ENCODE data around the gene WDR3. TPM values are rescaled to one million over a fixed set of nuclear protein-coding genes. Genes with fewer than 3 reads are reported as not detected.

Gene WDR3
- total and polyA plus RNA-seq, 2 donors (not counting 1 experiment from before 2014, with no cell fraction given), result 5.5 to 18.5 TPM

DNA sequence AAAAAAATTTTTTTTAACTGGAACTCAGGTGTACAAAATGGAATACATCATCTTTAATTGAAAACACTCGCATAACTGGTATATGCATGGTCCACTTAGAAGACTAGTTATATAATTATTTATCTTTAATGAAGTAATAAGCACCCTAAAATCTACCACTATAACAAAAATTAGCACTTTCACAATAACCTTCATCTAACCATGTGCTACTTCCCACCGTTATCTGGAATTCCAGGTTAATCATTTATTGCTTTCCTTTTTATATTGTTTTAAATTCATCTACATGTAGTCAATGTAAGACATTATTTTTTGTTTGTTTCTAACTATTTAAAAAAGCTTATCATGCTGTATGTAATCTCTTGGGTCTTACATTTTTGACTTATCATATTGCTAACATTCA lies 39.1 kb upstream of the WDR3 start:
- Mint-ChIP-seq H3K4me3 (no peak overlapping the region), H3K27ac (no peak overlapping the region), H3K4me1 (no peaks in the 10 kb centered on the region), H3K9me3 (ENCODE audit: insufficient read depth) (no peaks in the 10 kb centered on the region), H3K27me3 (no peaks in the 10 kb centered on the region)
- Histone ChIP-seq H3K27ac (ENCODE audit: low read length in 2 of 2) (no peak overlapping the region), H3K36me3 (replicated peaks in 1 of 2; ENCODE audit: control extremely low read depth in 1 of 2, control insufficient read depth in 1 of 2, extremely low read depth in 1 of 2, insufficient read depth in 2 of 2, low read length in 1 of 2) (peaks cover 11 to 19% of the 10 kb centered on the region in 2 experiments), H4K20me1 (ENCODE audit: control insufficient read depth, insufficient read depth, low read length, poor library complexity, severe bottlenecking) (no peaks in the 10 kb centered on the region), H2AFZ (ENCODE audit: insufficient read depth, low read depth, low read length, poor library complexity, severe bottlenecking) (no peak overlapping the region), H3K9me3 (ENCODE audit: control extremely low read depth in 1 of 3, control insufficient read depth in 2 of 3, insufficient read depth in 1 of 3, low read length in 2 of 3) (no peaks in the 10 kb centered on the region), H3K79me2 (ENCODE audit: control insufficient read depth, insufficient read depth, low read length) (no peaks in the 10 kb centered on the region), H3K4me2 (replicated peaks; ENCODE audit: low read depth, low read length, poor library complexity, severe bottlenecking) (no peak overlapping the region), H3K4me3 (ENCODE audit: control extremely low read depth in 1 of 5, extremely low read depth in 1 of 5, insufficient read depth in 1 of 5, low read depth in 2 of 5, low read length in 4 of 5) (no peak overlapping the region), H3K9ac (ENCODE audit: low read length) (no peak overlapping the region), H3K4me1 (ENCODE audit: control insufficient read depth in 2 of 2, insufficient read depth in 2 of 2, low read length in 2 of 2) (no peaks in the 10 kb centered on the region), H3K27me3 (replicated peaks in 1 of 4; ENCODE audit: control extremely low read depth in 1 of 4, control insufficient read depth in 3 of 4, insufficient read depth in 4 of 4, low read length in 3 of 4) (no peaks in the 10 kb centered on the region)
- DNase-seq (no peak), ATAC-seq (ENCODE audit: low read depth) (no peak)
- ChIA-PET POLR2A (no interaction called here), CTCF (no interaction called here)
- no CpG with 5 or more reads among the region's 2 CpGs for WGBS (ENCODE audit: insufficient coverage)
- TF ChIP-seq EZH2 (IDR thresholded peaks at IDR 0.05; ENCODE audit: borderline replicate concordance, insufficient read depth, low read depth, low read length, poor library complexity, severe bottlenecking), result no peak
- no peak for TF ChIP-seq CTCF (IDR thresholded peaks at IDR 0.05)
- intact Hi-C loops (cut with micrococcal nuclease), result no loop called here

GRCh38 chr1:117892512-117892911 lies 37.0 kb upstream of the WDR3 start:
- TF ChIP-seq CTCF (IDR thresholded peaks at IDR 0.05), result no peak
- no peak for TF ChIP-seq EZH2 (IDR thresholded peaks at IDR 0.05; ENCODE audit: borderline replicate concordance, insufficient read depth, low read depth, low read length, poor library complexity, severe bottlenecking)
- WGBS (ENCODE audit: insufficient coverage), result 100% methylated on average over 1 of the region's 2 CpGs
- Histone ChIP-seq H3K27ac (ENCODE audit: low read length in 2 of 2) (no peak overlapping the region), H4K20me1 (ENCODE audit: control insufficient read depth, insufficient read depth, low read length, poor library complexity, severe bottlenecking) (no peaks in the 10 kb centered on the region), H3K27me3 (replicated peaks in 1 of 4; ENCODE audit: control extremely low read depth in 1 of 4, control insufficient read depth in 3 of 4, insufficient read depth in 4 of 4, low read length in 3 of 4) (no peaks in the 10 kb centered on the region), H3K9ac (ENCODE audit: low read length) (no peak overlapping the region), H2AFZ (ENCODE audit: insufficient read depth, low read depth, low read length, poor library complexity, severe bottlenecking) (no peak overlapping the region), H3K79me2 (ENCODE audit: control insufficient read depth, insufficient read depth, low read length) (no peaks in the 10 kb centered on the region), H3K36me3 (replicated peaks in 1 of 2; ENCODE audit: control extremely low read depth in 1 of 2, control insufficient read depth in 1 of 2, extremely low read depth in 1 of 2, insufficient read depth in 2 of 2, low read length in 1 of 2) (peaks cover 17 to 21% of the 10 kb centered on the region in 2 experiments), H3K4me2 (replicated peaks; ENCODE audit: low read depth, low read length, poor library complexity, severe bottlenecking) (no peak overlapping the region), H3K4me1 (ENCODE audit: control insufficient read depth in 2 of 2, insufficient read depth in 2 of 2, low read length in 2 of 2) (no peaks in the 10 kb centered on the region), H3K9me3 (ENCODE audit: control extremely low read depth in 1 of 3, control insufficient read depth in 2 of 3, insufficient read depth in 1 of 3, low read length in 2 of 3) (no peaks in the 10 kb centered on the region), H3K4me3 (ENCODE audit: control extremely low read depth in 1 of 5, extremely low read depth in 1 of 5, insufficient read depth in 1 of 5, low read depth in 2 of 5, low read length in 4 of 5) (no peak overlapping the region)
- DNase-seq (no peak), ATAC-seq (ENCODE audit: low read depth) (no peak)
- ChIA-PET POLR2A (no interaction called here), CTCF (interaction anchor here (0.6 to 1.8 kb wide), 3 partner anchors 8 to 828 kb away, joined by 3 to 6 read pairs (median 3); no protein-coding TSS in a partner anchor)
- H3K4me1 Mint-ChIP-seq, result peaks cover 2% of the 10 kb centered on the region
- no peaks in the 10 kb centered on the region for H3K27me3 Mint-ChIP-seq
- no peak overlapping the region for H3K4me3 Mint-ChIP-seq
- H3K27ac Mint-ChIP-seq, result no peak overlapping the region
- no peaks in the 10 kb centered on the region for H3K9me3 Mint-ChIP-seq (ENCODE audit: insufficient read depth)
- intact Hi-C loops (cut with micrococcal nuclease), result no loop called here
